H9 (cell line): ENCODE measurements around the gene PRPF40B. TPM values are rescaled to one million over a fixed set of nuclear protein-coding genes. Genes with fewer than 3 reads are reported as not detected.

Experiments used
- DNase-seq: peaks from one replicate; pipeline ENCODE4 v3.0.0-alpha.2; 2017
- H2AFZ ChIP-seq: one replicate; pipeline ENCODE4 v1.6.1; 2013; ENCODE audit warnings: mild to moderate bottlenecking, low read length, control low read depth, moderate library complexity
- H2AK5ac ChIP-seq: 2 replicates; pipeline ENCODE4 v1.6.1; 2013; ENCODE audit warnings: low read length, control low read depth, mixed read lengths; ENCODE audit not compliant: insufficient read length
- H2BK120ac ChIP-seq: one replicate; pipeline ENCODE4 v1.6.1; 2013; ENCODE audit warnings: low read depth, mild to moderate bottlenecking, low read length, control low read depth, inconsistent platforms; ENCODE audit not compliant: poor library complexity, severe bottlenecking
- H2BK12ac ChIP-seq: 2 replicates; pipeline ENCODE4 v1.6.1; 2013; ENCODE audit warnings: low read length, control low read depth, mixed read lengths, low read depth; ENCODE audit not compliant: insufficient read length
- H2BK15ac ChIP-seq: 2 replicates; pipeline ENCODE4 v1.6.1; 2013; ENCODE audit warnings: low read depth, low read length, control low read depth
- H2BK20ac ChIP-seq: one replicate; pipeline ENCODE4 v1.6.1; 2013; ENCODE audit warnings: low read depth, mild to moderate bottlenecking, low read length, control low read depth, inconsistent platforms; ENCODE audit not compliant: poor library complexity, severe bottlenecking
- H2BK5ac ChIP-seq: 2 replicates; pipeline ENCODE4 v1.6.1; 2013; ENCODE audit warnings: low read length, control low read depth, mixed read lengths; ENCODE audit not compliant: insufficient read length
- H3K14ac ChIP-seq: 2 replicates; pipeline ENCODE4 v1.6.1; 2013; ENCODE audit warnings: low read length, control low read depth; ENCODE audit not compliant: insufficient read depth
- H3K18ac ChIP-seq: 2 replicates; pipeline ENCODE4 v1.6.1; 2013; ENCODE audit warnings: low read depth, mild to moderate bottlenecking, mixed read lengths, low read length, control low read depth; ENCODE audit not compliant: insufficient read length
- H3K23ac ChIP-seq: 2 replicates; pipeline ENCODE4 v1.6.1; 2013; ENCODE audit warnings: low read length, control low read depth, mixed read lengths, low read depth; ENCODE audit not compliant: insufficient read length
- H3K23me2 ChIP-seq: 2 replicates; pipeline ENCODE4 v1.6.1; 2013; ENCODE audit warnings: low read depth, mild to moderate bottlenecking, mixed read lengths, low read length, control low read depth; ENCODE audit not compliant: insufficient read length, poor library complexity, severe bottlenecking
- H3K27ac ChIP-seq: 2 replicates; pipeline ENCODE4 v1.5.1; 2013; ENCODE audit warnings: low read length, control low read depth, mixed read lengths, low read depth; ENCODE audit not compliant: insufficient read length
- H3K27me3 ChIP-seq: 2 replicates; pipeline ENCODE4 v1.6.1; 2013; ENCODE audit warnings: low read length, control low read depth, inconsistent platforms; ENCODE audit not compliant: insufficient read depth
- H3K4ac ChIP-seq: 2 replicates; pipeline ENCODE4 v1.6.1; 2013; ENCODE audit warnings: low read depth, mild to moderate bottlenecking, control low read depth, inconsistent platforms, low read length, moderate library complexity
- H3K4me1 ChIP-seq: 2 replicates; pipeline ENCODE4 v1.6.1; 2013; ENCODE audit warnings: low read length, control low read depth, inconsistent platforms; ENCODE audit not compliant: insufficient read depth
- H3K4me2 ChIP-seq: 2 replicates; pipeline ENCODE4 v1.6.1; 2013; ENCODE audit warnings: low read length, control low read depth, mixed read lengths; ENCODE audit not compliant: insufficient read length, insufficient read depth
- H3K56ac ChIP-seq: 2 replicates; pipeline ENCODE4 v1.6.1; 2013; ENCODE audit warnings: low read depth, mild to moderate bottlenecking, mixed read lengths, low read length, control low read depth; ENCODE audit not compliant: insufficient read length
- H3K79me1 ChIP-seq: 2 replicates; pipeline ENCODE4 v1.6.1; 2013; ENCODE audit warnings: low read depth, mild to moderate bottlenecking, moderate library complexity, low read length, control low read depth, inconsistent platforms; ENCODE audit not compliant: insufficient read depth, poor library complexity, severe bottlenecking
- H3K79me2 ChIP-seq: 2 replicates; pipeline ENCODE4 v1.6.1; 2013; ENCODE audit warnings: low read length, control low read depth, inconsistent platforms; ENCODE audit not compliant: insufficient read depth
- H3K9ac ChIP-seq: 2 replicates; pipeline ENCODE4 v1.6.1; 2013; ENCODE audit warnings: low read length, control low read depth, mixed read lengths; ENCODE audit not compliant: insufficient read length; ENCODE audit errors: extremely low read depth
- H3K9me3 ChIP-seq: one replicate; pipeline ENCODE4 v1.6.1; 2013; ENCODE audit warnings: low read depth, low read length, inconsistent platforms; ENCODE audit not compliant: control insufficient read depth
- H3T11ph ChIP-seq: one replicate; pipeline ENCODE4 v1.6.1; 2013; ENCODE audit warnings: mild to moderate bottlenecking, low read length, control low read depth, inconsistent platforms
- H4K20me1 ChIP-seq: one replicate; pipeline ENCODE4 v1.6.1; 2013; ENCODE audit not compliant: control insufficient read depth, insufficient read length, insufficient read depth
- H4K5ac ChIP-seq: 2 replicates; pipeline ENCODE4 v1.6.1; 2013; ENCODE audit warnings: low read depth, mild to moderate bottlenecking, mixed read lengths, low read length, control low read depth; ENCODE audit not compliant: insufficient read length
- H4K8ac ChIP-seq: replicated peaks from 2 replicates; pipeline ENCODE4 v1.6.1; 2013; ENCODE audit warnings: low read length, control low read depth, mixed read lengths, low read depth; ENCODE audit not compliant: insufficient read length
- H4K91ac ChIP-seq: 2 replicates; pipeline ENCODE4 v1.6.1; 2013; ENCODE audit warnings: low read depth, mild to moderate bottlenecking, moderate library complexity, mixed read lengths, low read length, control low read depth; ENCODE audit not compliant: insufficient read length
- H3K27ac Mint-ChIP-seq, 3 experiments: 2 replicates in 2 of 3; 3 replicates in 1 of 3; pipeline ENCODE4 v1.8.0; 2020 to 2021; ENCODE audit warnings: mixed read lengths in 3 of 3, mild to moderate bottlenecking in 1 of 3, moderate library complexity in 1 of 3
- H3K27me3 Mint-ChIP-seq: 2 replicates; pipeline ENCODE4 v1.8.0; 2021; ENCODE audit warnings: low read depth, mild to moderate bottlenecking, moderate library complexity, mixed read lengths
- H3K36me3 Mint-ChIP-seq, 3 experiments: 2 replicates in 2 of 3; 3 replicates in 1 of 3; pipeline ENCODE4 v1.8.0; 2020 to 2021; ENCODE audit warnings: low read depth in 3 of 3, mixed read lengths in 3 of 3; ENCODE audit not compliant: insufficient read depth in 1 of 3
- H3K4me1 Mint-ChIP-seq, 2 experiments: 2 replicates each; pipeline ENCODE4 v1.8.0; 2020; ENCODE audit warnings: mixed read lengths in 2 of 2
- H3K4me3 Mint-ChIP-seq, 2 experiments: 2 replicates in 1 of 2; 3 replicates in 1 of 2; pipeline ENCODE4 v1.8.0; 2020 to 2021; ENCODE audit warnings: mild to moderate bottlenecking in 2 of 2, mixed read lengths in 2 of 2, moderate library complexity in 1 of 2
- H3K9me3 Mint-ChIP-seq, 2 experiments: 2 replicates in 1 of 2; 3 replicates in 1 of 2; pipeline ENCODE4 v1.8.0; 2020; ENCODE audit warnings: mild to moderate bottlenecking in 2 of 2, mixed read lengths in 2 of 2, moderate library complexity in 1 of 2
- WGBS: extraction: QIAGEN DNeasy Blood & Tissue Kit; methylation state at CpG from one replicate; pipeline ENCODE4 v1.1.7; 2013; ENCODE audit warnings: missing lambda C conversion rate, low lambda C conversion rate, mixed read lengths; ENCODE audit not compliant: insufficient read length; ENCODE audit errors: extremely low coverage; 5-methylcytosine and 5-hydroxymethylcytosine counted together
- total RNA-seq: library from RNA; stranded (reverse); gene quantifications from 2 replicates; pipeline ENCODE4 v1.2.1, GENCODE V29; 2021
- TF ChIP-seq, protein P1 (sequence below): fragments of 200-600 bp; sonication (generic); conservative IDR thresholded peaks from 3 replicates; pipeline ENCODE4 v1.8.0; 2021; ENCODE audit warnings: antibody characterized with exemption, mild to moderate bottlenecking

The PRPF40B gene
- total RNA-seq, 1 experiment from 2014 or later = 19.0 TPM

DNA sequence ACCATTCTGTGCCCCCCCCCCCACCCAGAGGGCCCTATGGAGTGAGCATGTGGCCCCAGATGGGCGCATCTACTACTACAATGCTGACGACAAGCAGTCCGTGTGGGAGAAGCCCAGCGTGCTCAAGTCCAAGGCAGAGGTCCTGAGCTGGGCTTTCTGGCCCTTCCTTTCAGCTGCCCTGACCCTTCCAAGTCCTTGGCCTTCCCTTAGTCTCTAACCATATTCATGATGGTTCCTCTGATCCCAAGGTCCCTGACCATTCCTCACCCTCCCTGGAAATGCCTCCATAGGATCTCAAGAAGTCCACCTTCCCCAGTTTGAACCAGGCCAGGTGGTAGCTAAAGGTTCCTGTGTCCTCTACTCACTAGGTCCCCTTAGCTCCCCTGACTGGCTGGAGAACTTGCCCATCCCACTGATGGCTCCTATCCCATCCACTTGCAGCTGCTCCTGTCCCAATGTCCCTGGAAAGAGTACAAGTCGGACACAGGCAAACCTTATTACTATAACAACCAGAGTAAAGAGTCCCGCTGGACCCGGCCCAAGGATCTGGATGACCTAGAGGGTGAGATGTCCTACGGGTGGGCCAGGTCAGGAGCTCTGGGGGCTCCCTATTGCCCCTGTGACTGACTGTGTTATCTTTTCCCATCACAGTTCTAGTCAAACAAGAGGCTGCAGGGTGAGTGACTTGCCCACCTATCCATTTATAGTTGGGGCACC lies 9.8 kb downstream of the PRPF40B start:
- Histone ChIP-seq H3K4me2 (no peak overlapping the region), H3K4ac (no peak overlapping the region), H3K79me2 (no peaks in the 10 kb centered on the region), H3K9ac (no peak overlapping the region), H2BK5ac (no peak overlapping the region), H3K27me3 (no peaks in the 10 kb centered on the region), H3K79me1 (no peaks in the 10 kb centered on the region), H3T11ph (no peak overlapping the region), H4K8ac (no peak overlapping the region), H2BK20ac (no peak overlapping the region), H4K5ac (no peak overlapping the region), H3K18ac (no peak overlapping the region), H2BK120ac (no peak overlapping the region), H4K91ac (no peak overlapping the region), H4K20me1 (no peaks in the 10 kb centered on the region), H2BK12ac (no peak overlapping the region), H3K9me3 (no peaks in the 10 kb centered on the region), H2AFZ (no peak overlapping the region), H3K14ac (no peak overlapping the region), H3K23me2 (peaks cover 3% of the 10 kb centered on the region), H3K23ac (no peak overlapping the region), H2BK15ac (no peak overlapping the region), H3K27ac (no peak overlapping the region), H3K4me1 (peaks cover 5% of the 10 kb centered on the region; the same call in 1 of the 2 replicates), H2AK5ac (no peak overlapping the region), H3K56ac (no peak overlapping the region)
- H3K4me3 Mint-ChIP-seq = no peak overlapping the region
- H3K36me3 Mint-ChIP-seq = peaks cover 9 to 28% (median 16%) of the 10 kb centered on the region in 3 experiments; a peak in 6 of 7 replicates
- no peaks in the 10 kb centered on the region for H3K9me3 Mint-ChIP-seq
- no CpG with 5 or more reads among the region's 8 CpGs for WGBS
- TF ChIP-seq, protein P1, sequence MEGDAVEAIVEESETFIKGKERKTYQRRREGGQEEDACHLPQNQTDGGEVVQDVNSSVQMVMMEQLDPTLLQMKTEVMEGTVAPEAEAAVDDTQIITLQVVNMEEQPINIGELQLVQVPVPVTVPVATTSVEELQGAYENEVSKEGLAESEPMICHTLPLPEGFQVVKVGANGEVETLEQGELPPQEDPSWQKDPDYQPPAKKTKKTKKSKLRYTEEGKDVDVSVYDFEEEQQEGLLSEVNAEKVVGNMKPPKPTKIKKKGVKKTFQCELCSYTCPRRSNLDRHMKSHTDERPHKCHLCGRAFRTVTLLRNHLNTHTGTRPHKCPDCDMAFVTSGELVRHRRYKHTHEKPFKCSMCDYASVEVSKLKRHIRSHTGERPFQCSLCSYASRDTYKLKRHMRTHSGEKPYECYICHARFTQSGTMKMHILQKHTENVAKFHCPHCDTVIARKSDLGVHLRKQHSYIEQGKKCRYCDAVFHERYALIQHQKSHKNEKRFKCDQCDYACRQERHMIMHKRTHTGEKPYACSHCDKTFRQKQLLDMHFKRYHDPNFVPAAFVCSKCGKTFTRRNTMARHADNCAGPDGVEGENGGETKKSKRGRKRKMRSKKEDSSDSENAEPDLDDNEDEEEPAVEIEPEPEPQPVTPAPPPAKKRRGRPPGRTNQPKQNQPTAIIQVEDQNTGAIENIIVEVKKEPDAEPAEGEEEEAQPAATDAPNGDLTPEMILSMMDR = no peak
- no peak overlapping the region for H3K27ac Mint-ChIP-seq
- H3K4me1 Mint-ChIP-seq = peaks cover 15 to 20% of the 10 kb centered on the region in 2 experiments
- no peak for DNase-seq
- no peaks in the 10 kb centered on the region; the same call in none of the 2 replicates for H3K27me3 Mint-ChIP-seq
